GM12891 (cell line): Measurements from ENCODE around the gene EIF4ENIF1.

Experiments
- PAX5 ChIP-seq: IDR thresholded peaks from 2 replicates; pipeline ENCODE4 v1.6.1; 2011; ENCODE audit warnings: low read length, moderate library complexity, mild to moderate bottlenecking; ENCODE audit not compliant: insufficient read depth, severe bottlenecking
- POLR2A ChIP-seq: IDR thresholded peaks from 2 replicates; pipeline ENCODE4 v1.6.1; 2011; ENCODE audit warnings: low read depth, low read length, control low read depth
- POLR2AphosphoS5 ChIP-seq: IDR thresholded peaks from 2 replicates; pipeline ENCODE4 v1.6.1; 2011; ENCODE audit warnings: low read depth, low read length, control low read depth
- POU2F2 ChIP-seq: IDR thresholded peaks from 2 replicates; pipeline ENCODE4 v1.6.1; 2011; ENCODE audit warnings: low read depth, mild to moderate bottlenecking, control low read depth, low read length, moderate library complexity
- SPI1 ChIP-seq: IDR thresholded peaks from 2 replicates; pipeline ENCODE4 v1.6.1; 2011; ENCODE audit warnings: low read depth, low read length, control low read depth
- TAF1 ChIP-seq: IDR thresholded peaks from 2 replicates; pipeline ENCODE4 v1.6.1; 2011; ENCODE audit warnings: low read depth, low read length, control low read depth

DNA sequence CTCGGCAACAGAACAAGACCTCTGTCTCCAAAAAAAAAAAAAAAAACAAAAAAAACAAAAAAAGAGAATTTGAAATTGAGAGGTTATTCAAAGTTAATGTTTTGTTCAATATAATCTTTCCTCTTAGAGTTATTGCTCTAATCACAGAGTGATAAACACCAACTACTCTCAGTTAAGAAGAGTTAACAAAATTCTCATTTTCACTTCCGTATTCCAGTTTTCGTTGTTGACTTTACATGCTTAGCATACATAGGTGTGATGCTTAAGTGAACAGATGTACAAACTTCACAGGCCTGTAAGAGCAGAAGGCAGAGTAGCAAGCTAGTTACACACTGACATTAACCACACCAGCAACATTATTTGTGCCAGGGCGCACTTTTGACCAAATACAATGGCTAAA is 12.3 kb downstream of the EIF4ENIF1 start:
- TF ChIP-seq POLR2A (no peak), POLR2AphosphoS5 (no peak), POU2F2 (no peak), SPI1 (peak; percentile 95), PAX5 (no peak), TAF1 (no peak)
